ENCODE data around the gene RBL2.

- no peak for TF ChIP-seq CTCF (IDR thresholded peaks at IDR 0.05; ENCODE audit: poor library complexity, severe bottlenecking)
- TF ChIP-seq EZH2 (IDR thresholded peaks at IDR 0.05; ENCODE audit: borderline replicate concordance, insufficient read depth, low read length, poor library complexity, severe bottlenecking), result no peak
- no peak for TF ChIP-seq RAD21 (conservative IDR thresholded peaks at IDR 0.05)
- no peak for TF ChIP-seq EP300 (conservative IDR thresholded peaks at IDR 0.05; ENCODE audit: poor library complexity, severe bottlenecking)
- no peak for TF ChIP-seq TAF1 (IDR thresholded peaks at IDR 0.05; ENCODE audit: low read depth)
- no peak for TF ChIP-seq REST (IDR thresholded peaks at IDR 0.05; ENCODE audit: borderline replicate concordance)
- TF ChIP-seq SMC3 (conservative IDR thresholded peaks at IDR 0.05; ENCODE audit: poor library complexity), result no peak
- no peak for TF ChIP-seq POLR2AphosphoS5 (IDR thresholded peaks at IDR 0.05)
- no peak for TF ChIP-seq MXI1 (conservative IDR thresholded peaks at IDR 0.05; ENCODE audit: poor library complexity, severe bottlenecking)
These were observed 22.4 kb downstream of the RBL2 start for GRCh38 chr16:53456625-53457024.

Measured in neural cell (in vitro differentiated cells).